Stomach (tissue), 9 donors: Measurements from ENCODE around the gene SCNN1B. TPM values are rescaled to one million over a fixed set of nuclear protein-coding genes. Genes with fewer than 3 reads are reported as not detected.

Experiments
- DNase-seq, 2 donors: peaks; one replicate each; pipeline versions ENCODE4 v3.0.0 to v3.0.0-alpha.2; 2013 to 2019
- H3K27ac ChIP-seq, 5 donors: fragments of 200-600 bp in 4 of 5; sonication (generic) in 4 of 5; one replicate each; pipeline ENCODE4 v1.5.1; 2013 to 2019; ENCODE audit warnings: mild to moderate bottlenecking in 1 of 5, moderate library complexity in 1 of 5
- H3K27me3 ChIP-seq, 3 donors: fragments of 200-600 bp; sonication (generic); one replicate each; pipeline ENCODE4 v1.5.1; 2017 to 2019; ENCODE audit warnings: mixed run types in 1 of 3
- H3K36me3 ChIP-seq, 4 donors: fragments of 200-600 bp; sonication (generic); 1 replicate in 3 of 4; 2 replicates in 1 of 4; pipeline ENCODE4 v1.5.1; 2016 to 2019
- H3K4me1 ChIP-seq, 4 donors: fragments of 200-600 bp; sonication (generic); one replicate each; pipeline ENCODE4 v1.5.1; 2016 to 2019
- H3K4me3 ChIP-seq, 4 donors: fragments of 200-600 bp; sonication (generic) in 3 of 4; one replicate each; pipeline ENCODE4 v1.5.1; 2016 to 2019; ENCODE audit warnings: mild to moderate bottlenecking in 1 of 4
- H3K9me3 ChIP-seq, 4 donors: fragments of 200-600 bp; sonication (generic); one replicate each; pipeline ENCODE4 v1.5.1; 2016 to 2019
- EP300 ChIP-seq: sonication (generic); formaldehyde crosslinking; IDR thresholded peaks from one replicate; pipeline ENCODE4 v1.6.1; 2017; ENCODE audit warnings: antibody characterized with exemption
- POLR2A ChIP-seq, 4 donors: fragments of 450-650 bp; IDR thresholded peaks; one replicate each; pipeline ENCODE4 v1.6.1; 2016; ENCODE audit warnings: antibody characterized with exemption in 4 of 4, control low read depth in 2 of 4, mild to moderate bottlenecking in 1 of 4, moderate library complexity in 1 of 4
- POLR2AphosphoS5 ChIP-seq, 3 donors: sonication (generic); formaldehyde crosslinking; IDR thresholded peaks; one replicate each; pipeline ENCODE4 v1.6.1; 2016; ENCODE audit warnings: antibody characterized with exemption in 3 of 3
- WGBS, 5 donors: extraction: QIAGEN DNeasy Blood & Tissue Kit in 3 of 5; methylation state at CpG; one replicate each; pipeline versions ENCODE4 v1.1.5 to v1.1.7; 2013 to 2018; 5-methylcytosine and 5-hydroxymethylcytosine counted together
- intact Hi-C: fragments of 100-400 bp; cut with DNase I; formaldehyde crosslinking; loops from one replicate; pipeline ENCODE4 v1.15.1; 2023; ENCODE audit warnings: low total_unique reads
- polyA plus RNA-seq, 3 donors: library from polyadenylated mRNA; stranded (reverse); fragments of 200-250 nt; gene quantifications; one replicate each; pipeline ENCODE4 v1.2.3, GENCODE V29; 2013
- total RNA-seq, 5 donors: library from RNA; depleted of rRNA; stranded (reverse); fragments of >200 nt; gene quantifications; one replicate each; pipeline versions ENCODE4 v1.1.0 to v1.2.3, GENCODE V29; 2014 to 2016
- TF ChIP-seq, protein P1 (sequence below), 7 experiments: fragments of 450-650 bp in 4 of 7; fragments of 200-600 bp in 3 of 7; sonication (generic) in 3 of 7; IDR thresholded peaks; one replicate each; pipeline ENCODE4 v1.5.1; 2016 to 2019; ENCODE audit warnings: antibody characterized with exemption in 7 of 7, control low read depth in 2 of 7, mild to moderate bottlenecking in 1 of 7
- donor health status: healthy with polysubstance abuse.
- donor health status: Bipolar disorder and iron deficiency.
- donor health status: healthy.

SCNN1B gene
- total and polyA plus RNA-seq, 8 donors: 4.1 to 97.3 (median 21.8) TPM

DNA sequence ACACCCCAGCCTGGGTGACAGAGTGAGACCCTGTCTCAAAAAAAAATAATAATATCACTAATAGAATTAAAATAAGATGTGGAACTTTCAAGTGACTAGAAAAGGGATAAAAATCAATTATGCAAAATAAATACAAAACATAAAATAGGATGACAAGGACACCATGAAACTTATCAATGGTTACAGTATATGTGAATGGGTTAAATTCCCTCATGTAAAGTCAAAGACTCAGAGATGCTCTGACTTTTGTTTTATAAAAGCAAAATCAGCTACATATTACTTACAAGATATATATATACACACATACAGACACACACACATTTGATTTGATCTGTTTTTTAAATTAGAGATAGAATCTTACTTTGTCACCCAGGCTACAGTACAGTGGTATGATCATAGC lies 33.5 kb upstream of the SCNN1B start:
- Histone ChIP-seq H3K36me3 (no peaks in the 10 kb centered on the region), H3K27ac (no peak overlapping the region), H3K27me3 (peaks cover 0 to 9% (median 0%) of the 10 kb centered on the region in 3 donors), H3K4me1 (no peaks in the 10 kb centered on the region), H3K9me3 (no peaks in the 10 kb centered on the region), H3K4me3 (no peak overlapping the region)
- DNase-seq: no peak
- TF ChIP-seq, protein P1, sequence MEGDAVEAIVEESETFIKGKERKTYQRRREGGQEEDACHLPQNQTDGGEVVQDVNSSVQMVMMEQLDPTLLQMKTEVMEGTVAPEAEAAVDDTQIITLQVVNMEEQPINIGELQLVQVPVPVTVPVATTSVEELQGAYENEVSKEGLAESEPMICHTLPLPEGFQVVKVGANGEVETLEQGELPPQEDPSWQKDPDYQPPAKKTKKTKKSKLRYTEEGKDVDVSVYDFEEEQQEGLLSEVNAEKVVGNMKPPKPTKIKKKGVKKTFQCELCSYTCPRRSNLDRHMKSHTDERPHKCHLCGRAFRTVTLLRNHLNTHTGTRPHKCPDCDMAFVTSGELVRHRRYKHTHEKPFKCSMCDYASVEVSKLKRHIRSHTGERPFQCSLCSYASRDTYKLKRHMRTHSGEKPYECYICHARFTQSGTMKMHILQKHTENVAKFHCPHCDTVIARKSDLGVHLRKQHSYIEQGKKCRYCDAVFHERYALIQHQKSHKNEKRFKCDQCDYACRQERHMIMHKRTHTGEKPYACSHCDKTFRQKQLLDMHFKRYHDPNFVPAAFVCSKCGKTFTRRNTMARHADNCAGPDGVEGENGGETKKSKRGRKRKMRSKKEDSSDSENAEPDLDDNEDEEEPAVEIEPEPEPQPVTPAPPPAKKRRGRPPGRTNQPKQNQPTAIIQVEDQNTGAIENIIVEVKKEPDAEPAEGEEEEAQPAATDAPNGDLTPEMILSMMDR (IDR thresholded peaks at IDR 0.05): no peak
- intact Hi-C loops: no loop called here

DNA sequence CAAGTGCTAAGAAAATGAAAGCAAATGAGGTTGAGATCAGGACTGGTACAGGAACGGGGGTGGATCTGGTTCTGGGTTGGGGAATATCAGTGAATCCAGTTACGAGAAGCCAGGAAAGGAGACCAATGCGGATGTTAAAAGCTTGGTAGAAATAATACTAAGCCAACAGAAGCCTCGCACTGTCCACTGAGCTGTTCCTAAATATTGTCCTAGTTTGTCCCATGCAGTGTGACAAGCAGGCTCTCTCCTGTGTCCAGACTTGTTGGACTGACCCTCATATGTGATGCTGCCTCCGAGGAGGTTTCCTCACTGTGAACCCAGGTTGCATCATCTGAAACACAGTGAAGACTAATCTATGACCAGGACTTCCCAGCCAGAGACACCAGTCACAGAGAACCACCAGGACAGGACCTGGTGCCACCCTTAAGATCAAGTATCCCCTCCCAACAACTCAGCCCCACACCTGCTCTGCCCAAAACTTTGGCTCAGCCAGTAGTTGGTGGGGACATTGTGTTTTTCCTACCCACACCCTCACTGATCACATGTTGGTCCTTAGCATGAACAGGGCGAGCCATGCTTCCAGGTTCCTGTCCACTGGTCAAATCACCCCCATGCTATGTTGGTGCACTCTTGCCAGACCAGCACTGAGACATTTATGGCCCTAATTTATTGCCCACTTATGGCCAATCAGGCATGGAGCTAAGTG lies 32.7 kb upstream of the SCNN1B start:
- no peak for TF ChIP-seq POLR2A (IDR thresholded peaks at IDR 0.05)
- TF ChIP-seq, protein P1 (IDR thresholded peaks at IDR 0.05): no peak
- TF ChIP-seq EP300: no peak
- TF ChIP-seq POLR2AphosphoS5 (IDR thresholded peaks at IDR 0.05): no peak
- Histone ChIP-seq H3K36me3 (no peaks in the 10 kb centered on the region), H3K27ac (no peak overlapping the region), H3K9me3 (no peaks in the 10 kb centered on the region), H3K4me1 (no peaks in the 10 kb centered on the region), H3K27me3 (peaks cover 0 to 9% (median 0%) of the 10 kb centered on the region in 3 donors), H3K4me3 (no peak overlapping the region)
- intact Hi-C loops: no loop called here
- no peak for DNase-seq
- WGBS, 5 donors: 86 to 90% (median 89%) methylated on average over 6 of the region's 6 CpGs

DNA sequence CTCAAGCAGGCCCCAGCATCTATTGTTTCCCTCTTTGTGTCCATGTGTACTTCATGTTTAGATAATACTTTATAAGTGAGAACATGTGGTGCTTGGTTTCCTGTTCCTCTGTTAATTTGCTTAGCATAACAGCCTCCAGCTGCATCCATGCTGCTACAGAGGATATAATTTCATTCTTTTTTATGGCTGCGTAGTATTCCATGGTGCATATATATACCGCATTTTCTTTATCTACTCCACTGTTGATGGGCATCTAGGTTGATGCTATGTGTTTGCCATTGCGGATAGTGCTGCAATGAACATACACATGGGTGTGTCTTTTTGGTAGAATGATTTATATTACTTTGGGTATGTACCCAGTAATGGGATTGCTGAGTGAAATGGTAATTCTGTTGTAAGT lies 31.4 kb upstream of the SCNN1B start:
- DNase-seq: no peak
- Histone ChIP-seq H3K4me3 (no peak overlapping the region), H3K27ac (no peak overlapping the region), H3K27me3 (peaks cover 0 to 16% (median 0%) of the 10 kb centered on the region in 3 donors), H3K9me3 (no peaks in the 10 kb centered on the region), H3K4me1 (no peaks in the 10 kb centered on the region), H3K36me3 (no peaks in the 10 kb centered on the region)
- WGBS, 5 donors: 92 to 97% (median 94%) methylated on average over 3 of the region's 3 CpGs
- intact Hi-C loops: no loop called here
- TF ChIP-seq POLR2AphosphoS5 (IDR thresholded peaks at IDR 0.05): no peak
- TF ChIP-seq EP300: no peak
- TF ChIP-seq POLR2A (IDR thresholded peaks at IDR 0.05): no peak
- TF ChIP-seq, protein P1 (IDR thresholded peaks at IDR 0.05): no peak

DNA sequence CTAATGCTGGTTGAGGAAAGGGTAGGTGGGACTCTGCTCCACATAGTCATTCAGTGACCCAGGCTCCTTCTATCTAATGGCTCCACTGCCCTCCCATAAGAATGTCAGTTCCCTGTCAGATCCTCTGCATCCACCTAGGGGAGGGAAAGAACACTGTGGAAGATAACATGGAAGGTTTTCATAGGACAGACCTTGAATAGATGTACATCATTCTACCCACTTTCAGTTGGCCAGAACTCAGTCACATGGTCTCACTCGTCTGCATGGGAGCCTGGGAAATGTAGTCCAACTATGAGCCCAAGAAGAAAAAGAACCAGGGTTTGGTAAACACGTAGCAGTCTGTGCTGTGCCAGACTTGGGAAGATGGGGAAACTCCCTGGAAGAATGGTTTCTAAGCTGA lies 27.1 kb upstream of the SCNN1B start:
- H3K4me3 ChIP-seq: no peak overlapping the region
- no peaks in the 10 kb centered on the region for H3K36me3 ChIP-seq
- DNase-seq: no peak
- intact Hi-C loops: no loop called here
- no peak for TF ChIP-seq POLR2A (IDR thresholded peaks at IDR 0.05)
- no peak for TF ChIP-seq POLR2AphosphoS5 (IDR thresholded peaks at IDR 0.05)
- TF ChIP-seq EP300: no peak
- TF ChIP-seq, protein P1 (IDR thresholded peaks at IDR 0.05): no peak
- no peaks in the 10 kb centered on the region for H3K9me3 ChIP-seq
- peaks cover 0 to 29% (median 0%) of the 10 kb centered on the region in 3 donors for H3K27me3 ChIP-seq
- no peak overlapping the region for H3K27ac ChIP-seq
- 48 to 75% (median 53%) methylated on average over 2 of the region's 2 CpGs for WGBS, 5 donors
- no peaks in the 10 kb centered on the region for H3K4me1 ChIP-seq
